ENCODE data around the gene KRT4. TPM values are rescaled to one million over a fixed set of nuclear protein-coding genes. Genes with fewer than 3 reads are reported as not detected.

Gene KRT4
- total RNA-seq, 1 experiment from 2014 or later, result not detected

DNA sequence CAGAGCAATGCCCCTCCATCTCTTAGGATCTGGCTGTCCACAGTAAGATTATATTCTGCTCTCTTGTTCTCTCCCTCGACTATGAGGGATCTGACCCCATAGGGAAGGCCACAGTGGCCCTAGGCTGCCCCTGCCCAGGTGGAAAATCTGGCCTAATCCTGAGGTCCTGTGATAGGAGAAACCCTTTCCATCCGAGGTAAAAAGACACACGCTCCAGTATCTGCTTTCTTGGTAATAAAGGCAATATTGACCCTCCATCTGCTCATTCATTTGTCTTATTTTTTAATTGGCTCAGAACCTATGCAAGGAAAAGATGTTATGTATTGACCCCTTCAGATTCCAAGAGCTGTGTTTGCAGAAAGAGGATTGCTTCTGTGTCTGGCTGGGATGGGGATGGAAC is 46.5 kb downstream of the KRT4 start:
- Histone ChIP-seq H2BK15ac (ENCODE audit: low read depth, low read length) (no peak overlapping the region), H4K20me1 (ENCODE audit: control insufficient read depth, insufficient read depth, insufficient read length) (no peaks in the 10 kb centered on the region), H2BK5ac (ENCODE audit: insufficient read length, low read length) (no peak overlapping the region), H3K4me1 (ENCODE audit: insufficient read depth, low read length) (no peaks in the 10 kb centered on the region), H3K14ac (ENCODE audit: insufficient read depth, low read length) (no peak overlapping the region), H3K9ac (ENCODE audit: extremely low read depth, insufficient read length, low read length) (no peak overlapping the region), H3K23me2 (ENCODE audit: insufficient read length, low read depth, low read length, poor library complexity, severe bottlenecking) (no peaks in the 10 kb centered on the region), H3K79me1 (ENCODE audit: insufficient read depth, low read depth, low read length, poor library complexity, severe bottlenecking) (no peaks in the 10 kb centered on the region), H2BK12ac (ENCODE audit: insufficient read length, low read depth, low read length) (no peak overlapping the region), H3K18ac (ENCODE audit: insufficient read length, low read depth, low read length) (no peak overlapping the region), H2AK5ac (ENCODE audit: insufficient read length, low read length) (no peak overlapping the region), H4K8ac (replicated peaks; ENCODE audit: insufficient read length, low read depth, low read length) (no peak overlapping the region), H2AFZ (ENCODE audit: low read length) (no peak overlapping the region), H3K79me2 (ENCODE audit: insufficient read depth, low read length) (no peaks in the 10 kb centered on the region), H2BK120ac (ENCODE audit: low read depth, low read length, poor library complexity, severe bottlenecking) (no peak overlapping the region), H3K4me2 (ENCODE audit: insufficient read depth, insufficient read length, low read length) (no peak overlapping the region), H3K56ac (ENCODE audit: insufficient read length, low read depth, low read length) (no peak overlapping the region), H4K5ac (ENCODE audit: insufficient read length, low read depth, low read length) (no peak overlapping the region), H3K9me3 (ENCODE audit: control insufficient read depth, low read depth, low read length) (no peaks in the 10 kb centered on the region), H3K4ac (ENCODE audit: low read depth, low read length) (no peak overlapping the region), H3K27me3 (ENCODE audit: insufficient read depth, low read length) (no peaks in the 10 kb centered on the region), H3K23ac (ENCODE audit: insufficient read length, low read depth, low read length) (no peak overlapping the region), H2BK20ac (ENCODE audit: low read depth, low read length, poor library complexity, severe bottlenecking) (no peak overlapping the region), H4K91ac (ENCODE audit: insufficient read length, low read depth, low read length) (no peak overlapping the region), H3K27ac (ENCODE audit: insufficient read length, low read depth, low read length) (no peak overlapping the region), H3T11ph (ENCODE audit: low read length) (no peak overlapping the region)
- WGBS (ENCODE audit: extremely low coverage, insufficient read length, low lambda C conversion rate), result no CpG with 5 or more reads among the region's 3 CpGs
- no peak overlapping the region for H3K4me3 Mint-ChIP-seq
- peaks cover 0 to 4% of the 10 kb centered on the region in 2 experiments; a peak in 1 of 5 replicates for H3K9me3 Mint-ChIP-seq
- TF ChIP-seq, protein P1, sequence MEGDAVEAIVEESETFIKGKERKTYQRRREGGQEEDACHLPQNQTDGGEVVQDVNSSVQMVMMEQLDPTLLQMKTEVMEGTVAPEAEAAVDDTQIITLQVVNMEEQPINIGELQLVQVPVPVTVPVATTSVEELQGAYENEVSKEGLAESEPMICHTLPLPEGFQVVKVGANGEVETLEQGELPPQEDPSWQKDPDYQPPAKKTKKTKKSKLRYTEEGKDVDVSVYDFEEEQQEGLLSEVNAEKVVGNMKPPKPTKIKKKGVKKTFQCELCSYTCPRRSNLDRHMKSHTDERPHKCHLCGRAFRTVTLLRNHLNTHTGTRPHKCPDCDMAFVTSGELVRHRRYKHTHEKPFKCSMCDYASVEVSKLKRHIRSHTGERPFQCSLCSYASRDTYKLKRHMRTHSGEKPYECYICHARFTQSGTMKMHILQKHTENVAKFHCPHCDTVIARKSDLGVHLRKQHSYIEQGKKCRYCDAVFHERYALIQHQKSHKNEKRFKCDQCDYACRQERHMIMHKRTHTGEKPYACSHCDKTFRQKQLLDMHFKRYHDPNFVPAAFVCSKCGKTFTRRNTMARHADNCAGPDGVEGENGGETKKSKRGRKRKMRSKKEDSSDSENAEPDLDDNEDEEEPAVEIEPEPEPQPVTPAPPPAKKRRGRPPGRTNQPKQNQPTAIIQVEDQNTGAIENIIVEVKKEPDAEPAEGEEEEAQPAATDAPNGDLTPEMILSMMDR (conservative IDR thresholded peaks at IDR 0.05), result no peak
- no peaks in the 10 kb centered on the region for H3K4me1 Mint-ChIP-seq
- no peak for DNase-seq
- H3K27ac Mint-ChIP-seq, result no peak overlapping the region
- peaks cover 25% of the 10 kb centered on the region for H3K27me3 Mint-ChIP-seq (ENCODE audit: low read depth)
- H3K36me3 Mint-ChIP-seq (ENCODE audit: insufficient read depth in 1 of 3, low read depth in 3 of 3), result no peaks in the 10 kb centered on the region

Measured in H9 (cell line).